BLaER1 treated with 17β-estradiol and CSF1 and Interleukin-3, amounts not matched to agents 10 nM and 100 nM (cell line): Measurements from ENCODE around the gene APBA3.
A peak's percentile ranks its signal among the peaks of the same experiment; 100 is the strongest.

Experiments
- H3K27ac ChIP-seq, 11 experiments: shearing (Covaris generic); formaldehyde crosslinking; 2 replicates each; pipeline ENCODE4 v1.8.1; 2022
- H3K27me3 ChIP-seq, 11 experiments: shearing (Covaris generic); formaldehyde crosslinking; 2 replicates each; pipeline ENCODE4 v1.8.1; 2022
- H3K36me3 ChIP-seq, 11 experiments: shearing (Covaris generic); formaldehyde crosslinking; 2 replicates each; pipeline ENCODE4 v1.8.1; 2022
- H3K4me1 ChIP-seq, 10 experiments: shearing (Covaris generic); formaldehyde crosslinking; 2 replicates each; pipeline ENCODE4 v1.8.1; 2022
- H3K4me2 ChIP-seq, 11 experiments: shearing (Covaris generic); formaldehyde crosslinking; 2 replicates each; pipeline ENCODE4 v1.8.1; 2022
- H3K4me3 ChIP-seq, 10 experiments: shearing (Covaris generic); formaldehyde crosslinking; 2 replicates each; pipeline ENCODE4 v1.8.1; 2022
- H3K9ac ChIP-seq, 11 experiments: shearing (Covaris generic); formaldehyde crosslinking; 2 replicates each; pipeline ENCODE4 v1.8.1; 2022
- H3K9me3 ChIP-seq, 11 experiments: shearing (Covaris generic); formaldehyde crosslinking; replicated peaks in 1 of 11; 2 replicates each; pipeline ENCODE4 v1.8.1; 2022
- H4K20me1 ChIP-seq, 11 experiments: shearing (Covaris generic); formaldehyde crosslinking; 2 replicates each; pipeline ENCODE4 v1.8.1; 2022
- Cebpa-rat ChIP-seq, 11 experiments: shearing (Covaris generic); IDR thresholded peaks; 2 replicates each; pipeline ENCODE4 v1.8.1; 2022

Gene APBA3

GRCh38 chr19:3722443-3723109 is 38.9 kb downstream of the APBA3 start:
- no peaks in the 10 kb centered on the region for H3K36me3 ChIP-seq
- H3K4me2 ChIP-seq = peak overlapping the region in 1 of 11 experiments; percentile 73; a peak in 1 of 22 replicates
- peaks cover 0 to 38% (median 12%) of the 10 kb centered on the region in 10 experiments; a peak in 16 of 20 replicates for H3K4me1 ChIP-seq
- no peak overlapping the region for H3K4me3 ChIP-seq
- TF ChIP-seq Cebpa-rat (IDR thresholded peaks at IDR 0.05) = no peak
- peaks cover 15 to 42% (median 32%) of the 10 kb centered on the region in 11 experiments for H3K27me3 ChIP-seq
- H3K9ac ChIP-seq = no peak overlapping the region
- H3K9me3 ChIP-seq = peaks cover 0 to 6% (median 0%) of the 10 kb centered on the region in 11 experiments; a peak in 3 of 22 replicates
- no peak overlapping the region for H3K27ac ChIP-seq
- H4K20me1 ChIP-seq = no peaks in the 10 kb centered on the region; a peak in 1 of 22 replicates

- H3K4me3 ChIP-seq = peak overlapping the region in 6 of 10 experiments; percentile 26 to 56 (median 36); a peak in 10 of 20 replicates
- peak overlapping the region; percentile 47 to 84 (median 64); a peak in 21 of 22 replicates for H3K4me2 ChIP-seq
- no peaks in the 10 kb centered on the region for H3K36me3 ChIP-seq
- no peaks in the 10 kb centered on the region; a peak in 1 of 22 replicates for H4K20me1 ChIP-seq
- H3K9ac ChIP-seq = no peak overlapping the region
- no peak for TF ChIP-seq Cebpa-rat (IDR thresholded peaks at IDR 0.05)
- peaks cover 0 to 40% (median 10%) of the 10 kb centered on the region in 10 experiments; a peak in 13 of 20 replicates for H3K4me1 ChIP-seq
- H3K27me3 ChIP-seq = peaks cover 15 to 42% (median 32%) of the 10 kb centered on the region in 11 experiments
- H3K27ac ChIP-seq = no peak overlapping the region
- H3K9me3 ChIP-seq = peaks cover 0 to 6% (median 0%) of the 10 kb centered on the region in 11 experiments; a peak in 3 of 22 replicates
These were observed 39.5 kb downstream of the APBA3 start for GRCh38 chr19:3721887-3722442.

GRCh38 chr19:3721131-3721886 is 40.2 kb downstream of the APBA3 start:
- Histone ChIP-seq H3K9ac (no peak overlapping the region), H3K27ac (no peak overlapping the region), H4K20me1 (no peaks in the 10 kb centered on the region; a peak in 1 of 22 replicates), H3K27me3 (peaks cover 15 to 42% (median 32%) of the 10 kb centered on the region in 11 experiments), H3K4me2 (peak overlapping the region; percentile 47 to 84 (median 64); a peak in 21 of 22 replicates), H3K4me1 (peaks cover 0 to 40% (median 10%) of the 10 kb centered on the region in 10 experiments; a peak in 13 of 20 replicates), H3K36me3 (no peaks in the 10 kb centered on the region), H3K9me3 (peaks cover 0 to 6% (median 0%) of the 10 kb centered on the region in 11 experiments; a peak in 3 of 22 replicates), H3K4me3 (peak overlapping the region in 6 of 10 experiments; percentile 26 to 56 (median 36); a peak in 10 of 20 replicates)
- TF ChIP-seq Cebpa-rat (IDR thresholded peaks at IDR 0.05) = no peak

GRCh38 chr19:3720349-3720917 is 41.1 kb downstream of the APBA3 start:
- H4K20me1 ChIP-seq = no peaks in the 10 kb centered on the region; a peak in 1 of 22 replicates
- H3K4me3 ChIP-seq = no peak overlapping the region
- H3K27me3 ChIP-seq = peaks cover 15 to 42% (median 32%) of the 10 kb centered on the region in 11 experiments
- no peak overlapping the region for H3K9ac ChIP-seq
- no peak overlapping the region for H3K27ac ChIP-seq
- no peaks in the 10 kb centered on the region for H3K36me3 ChIP-seq
- TF ChIP-seq Cebpa-rat (IDR thresholded peaks at IDR 0.05) = no peak
- peaks cover 0 to 6% (median 0%) of the 10 kb centered on the region in 11 experiments; a peak in 3 of 22 replicates for H3K9me3 ChIP-seq
- H3K4me2 ChIP-seq = peak overlapping the region in 2 of 11 experiments; percentile 73 to 77; a peak in 2 of 22 replicates
- peaks cover 0 to 40% (median 10%) of the 10 kb centered on the region in 10 experiments; a peak in 13 of 20 replicates for H3K4me1 ChIP-seq

- no peaks in the 10 kb centered on the region; a peak in 1 of 22 replicates for H4K20me1 ChIP-seq
- H3K4me3 ChIP-seq = no peak overlapping the region
- no peak overlapping the region for H3K27ac ChIP-seq
- H3K9ac ChIP-seq = no peak overlapping the region
- peaks cover 0 to 6% (median 0%) of the 10 kb centered on the region in 11 experiments; a peak in 3 of 22 replicates for H3K9me3 ChIP-seq
- no peak overlapping the region for H3K4me2 ChIP-seq
- no peaks in the 10 kb centered on the region for H3K36me3 ChIP-seq
- no peak for TF ChIP-seq Cebpa-rat (IDR thresholded peaks at IDR 0.05)
- H3K27me3 ChIP-seq = peaks cover 15 to 42% (median 32%) of the 10 kb centered on the region in 11 experiments
- H3K4me1 ChIP-seq = peaks cover 0 to 35% (median 10%) of the 10 kb centered on the region in 10 experiments; a peak in 12 of 20 replicates
These were observed 41.6 kb downstream of the APBA3 start for GRCh38 chr19:3719868-3720267.

- Histone ChIP-seq H3K9me3 (peaks cover 0 to 4% (median 0%) of the 10 kb centered on the region in 11 experiments; a peak in 3 of 22 replicates), H3K4me3 (no peak overlapping the region), H3K36me3 (no peaks in the 10 kb centered on the region), H3K4me2 (no peak overlapping the region), H3K27ac (no peak overlapping the region), H3K9ac (no peak overlapping the region), H4K20me1 (no peaks in the 10 kb centered on the region), H3K4me1 (peaks cover 6 to 55% (median 26%) of the 10 kb centered on the region in 10 experiments; a peak in 18 of 20 replicates), H3K27me3 (peaks cover 4 to 15% (median 12%) of the 10 kb centered on the region in 11 experiments)
- no peak for TF ChIP-seq Cebpa-rat (IDR thresholded peaks at IDR 0.05)
These were observed 45.3 kb downstream of the APBA3 start for GRCh38 chr19:3716147-3716668.

GRCh38 chr19:3712663-3713611 is 48.6 kb downstream of the APBA3 start:
- Histone ChIP-seq H4K20me1 (no peaks in the 10 kb centered on the region), H3K27ac (peak overlapping the region in 1 of 11 experiments; percentile 43; a peak in 3 of 22 replicates), H3K4me2 (peak overlapping the region in 10 of 11 experiments; percentile 9 to 57 (median 41); a peak in 17 of 22 replicates), H3K36me3 (no peaks in the 10 kb centered on the region), H3K4me1 (peaks cover 11 to 47% (median 19%) of the 10 kb centered on the region in 10 experiments; a peak in 19 of 20 replicates), H3K27me3 (no peaks in the 10 kb centered on the region), H3K4me3 (no peak overlapping the region), H3K9ac (peak overlapping the region in 2 of 11 experiments; percentile 7 to 17; a peak in 1 of 22 replicates), H3K9me3 (no peaks in the 10 kb centered on the region)
- no peak for TF ChIP-seq Cebpa-rat (IDR thresholded peaks at IDR 0.05)
